ENCODE data around the gene IFIH1.

GRCh38 chr2:162282765-162283425 is 35.6 kb downstream of the IFIH1 start:
- TF ChIP-seq CTCF (conservative IDR thresholded peaks at IDR 0.05; ENCODE audit: low read depth, low read length) (no peak), EZH2 (IDR thresholded peaks at IDR 0.05; ENCODE audit: borderline replicate concordance, low read depth, low read length, poor library complexity, severe bottlenecking) (no peak)

Measured in A673 (cell line).